Esophagus squamous epithelium (tissue), 5 donors: Measurements from ENCODE around the gene IRAK4. TPM values are rescaled to one million over a fixed set of nuclear protein-coding genes. Genes with fewer than 3 reads are reported as not detected.

Source experiments
- DNase-seq: peaks from one replicate; lab custom pipeline; 2025; lab: John Stamatoyannopoulos, UW
- H3K27ac ChIP-seq, 4 donors: fragments of 200-600 bp; sonication (generic); one replicate each; pipeline ENCODE4 v1.5.1; 2016 to 2019; ENCODE audit warnings: mild to moderate bottlenecking in 1 of 4
- H3K27me3 ChIP-seq, 4 donors: fragments of 200-600 bp; sonication (generic); 1 replicate in 3 of 4; 2 replicates in 1 of 4; pipeline versions ENCODE4 v1.5.1 to v1.6.0; 2017 to 2021; ENCODE audit warnings: antibody characterized with exemption in 1 of 4
- H3K36me3 ChIP-seq, 3 donors: fragments of 200-600 bp; sonication (generic); one replicate each; pipeline ENCODE4 v1.5.1; 2016 to 2019
- H3K4me1 ChIP-seq, 3 donors: fragments of 200-600 bp; sonication (generic); one replicate each; pipeline ENCODE4 v1.5.1; 2017 to 2019
- H3K4me3 ChIP-seq, 4 donors: fragments of 200-600 bp; sonication (generic); 1 replicate in 3 of 4; 2 replicates in 1 of 4; pipeline ENCODE4 v1.5.1; 2016 to 2019; ENCODE audit warnings: mild to moderate bottlenecking in 2 of 4, moderate library complexity in 1 of 4
- H3K9me3 ChIP-seq, 3 donors: fragments of 200-600 bp; sonication (generic); one replicate each; pipeline ENCODE4 v1.5.1; 2016 to 2019
- CTCF ChIP-seq, 6 experiments: fragments of 450-650 bp in 4 of 6; fragments of 200-600 bp in 2 of 6; sonication (generic) in 2 of 6; IDR thresholded peaks; one replicate each; pipeline ENCODE4 v1.5.1; 2016 to 2019; ENCODE audit warnings: antibody characterized with exemption in 6 of 6, mild to moderate bottlenecking in 4 of 6, moderate library complexity in 4 of 6
- POLR2A ChIP-seq, 4 donors: fragments of 450-650 bp; IDR thresholded peaks; one replicate each; pipeline ENCODE4 v1.6.1; 2017; ENCODE audit warnings: antibody characterized with exemption in 4 of 4, mild to moderate bottlenecking in 4 of 4, moderate library complexity in 3 of 4
- WGBS, 2 donors: methylation state at CpG; one replicate each; pipeline ENCODE4 v1.1.5; 2018; 5-methylcytosine and 5-hydroxymethylcytosine counted together
- intact Hi-C: fragments of 100-400 bp; cut with DNase I; formaldehyde crosslinking; loops from one replicate; pipeline ENCODE4 v1.15.0; 2022
- total RNA-seq, 4 donors: library from RNA; depleted of rRNA; stranded (reverse); fragments of >200 nt; gene quantifications; one replicate each; pipeline ENCODE4 v1.1.0, GENCODE V29; 2016
- donor health status: DM: yes; HTN: yes; CAD: no.

Gene IRAK4
- total RNA-seq, 4 donors from 2014 or later: 19.8 to 26.3 (median 22.5) TPM

- H3K27me3 ChIP-seq: no peaks in the 10 kb centered on the region
- no peak for DNase-seq
- no peak overlapping the region for H3K4me3 ChIP-seq
- WGBS, 2 donors: 59 to 64% methylated on average over 4 of the region's 4 CpGs
- no peaks in the 10 kb centered on the region for H3K9me3 ChIP-seq
- intact Hi-C loops: no loop called here
- no peak for TF ChIP-seq POLR2A (IDR thresholded peaks at IDR 0.05)
- TF ChIP-seq CTCF (IDR thresholded peaks at IDR 0.05): no peak
- H3K36me3 ChIP-seq: no peaks in the 10 kb centered on the region
- H3K4me1 ChIP-seq: peaks cover 3 to 22% (median 11%) of the 10 kb centered on the region in 3 donors
- no peak overlapping the region for H3K27ac ChIP-seq
These were observed 73.9 kb downstream of the IRAK4 start for GRCh38 chr12:43832463-43833168.

GRCh38 chr12:43835264-43835655 lies 76.5 kb downstream of the IRAK4 start:
- H3K4me3 ChIP-seq: peak overlapping the region; percentile 67 to 98 (median 72)

GRCh38 chr12:43835656-43836474 lies 77.1 kb downstream of the IRAK4 start, which contains the start of gene TMEM117:
TMEM117 (plus strand) TSS chr12:43836081.
- H3K4me1 ChIP-seq: peaks cover 3 to 26% (median 11%) of the 10 kb centered on the region in 3 donors
- peak within 1 kb of the TSS; percentile 94 to 99 (median 94) for H3K27ac ChIP-seq
- H3K27me3 ChIP-seq: no peaks in the 10 kb centered on the region
- 0% methylated on average over 1 of the region's 103 CpGs; no CpG with 5 or more reads in 1 of the 2 donors for WGBS, 2 donors
- H3K9me3 ChIP-seq: no peaks in the 10 kb centered on the region
- intact Hi-C loops: no loop called here
- peak; percentile 3 for DNase-seq
- H3K36me3 ChIP-seq: no peaks in the 10 kb centered on the region
- H3K4me3 ChIP-seq: peak within 1 kb of the TSS; percentile 67 to 98 (median 72)
- no peak for TF ChIP-seq CTCF (IDR thresholded peaks at IDR 0.05)
- peak in 2 of 4 donors; percentile 52 to 65 for TF ChIP-seq POLR2A (IDR thresholded peaks at IDR 0.05)

More at GRCh38 chr12:43835264-43835655, 76.5 kb downstream of the IRAK4 start:
- H3K27me3 ChIP-seq: no peaks in the 10 kb centered on the region
- H3K9me3 ChIP-seq: no peaks in the 10 kb centered on the region
- TF ChIP-seq POLR2A (IDR thresholded peaks at IDR 0.05) (no peak), CTCF (IDR thresholded peaks at IDR 0.05) (no peak)
- intact Hi-C loops: no loop called here
- no peaks in the 10 kb centered on the region for H3K36me3 ChIP-seq
- WGBS, 2 donors: 41 to 59% methylated on average over 4 to 6 of the region's 6 CpGs
- peak overlapping the region; percentile 94 to 99 (median 94) for H3K27ac ChIP-seq
- no peak for DNase-seq
- H3K4me1 ChIP-seq: peaks cover 3 to 26% (median 11%) of the 10 kb centered on the region in 3 donors

- intact Hi-C loops: no loop called here
- Histone ChIP-seq H3K4me1 (peaks cover 3 to 26% (median 11%) of the 10 kb centered on the region in 3 donors), H3K4me3 (peak overlapping the region; percentile 67 to 98 (median 72)), H3K27me3 (no peaks in the 10 kb centered on the region), H3K36me3 (no peaks in the 10 kb centered on the region), H3K9me3 (no peaks in the 10 kb centered on the region), H3K27ac (peak overlapping the region; percentile 94 to 99 (median 94))
- no peak for DNase-seq
- WGBS, 2 donors: 1 to 2% methylated on average over 8 of the region's 8 CpGs
- no peak for TF ChIP-seq POLR2A (IDR thresholded peaks at IDR 0.05)
- TF ChIP-seq CTCF (IDR thresholded peaks at IDR 0.05): no peak
These were observed 77.8 kb downstream of the IRAK4 start for GRCh38 chr12:43836475-43836989.

Other genes with a start within 250 kb of the IRAK4 start
- not detected for gene ADAMTS20, start 206.7 kb upstream of the IRAK4 start, total RNA-seq
- 10 to 100 TPM in 3 of 4 donors, 1 to 10 TPM in 1; 5.3 to 22.2 (median 14.6) TPM for gene PUS7L, start 161 bp upstream of the IRAK4 start, total RNA-seq
- gene TWF1, start 47.4 kb downstream of the IRAK4 start, total RNA-seq: 100 to 1,000 TPM; 112 to 230 (median 194) TPM
- 10 to 100 TPM; 15.8 to 42.2 (median 24.0) TPM for gene TMEM117, start 77.1 kb downstream of the IRAK4 start, total RNA-seq